Erythroblast (primary cell): ENCODE measurements around the gene OR51D1.

Experiments used
- GATA1 ChIP-seq: IDR thresholded peaks from 2 replicates; pipeline ENCODE4 v1.6.1; 2011; ENCODE audit warnings: low read depth, mild to moderate bottlenecking, control low read depth, low read length, moderate library complexity
- POLR2A ChIP-seq: IDR thresholded peaks from 2 replicates; pipeline ENCODE4 v1.6.1; 2011; ENCODE audit warnings: mild to moderate bottlenecking, low read length

GRCh38 chr11:4684631-4685285 lies 47.5 kb downstream of the OR51D1 start:
- TF ChIP-seq POLR2A, result no peak
- no peak for TF ChIP-seq GATA1
